IMR-90 (cell line): Measurements from ENCODE around the gene MCUR1. TPM values are rescaled to one million over a fixed set of nuclear protein-coding genes. Genes with fewer than 3 reads are reported as not detected.

Experiments used
- ATAC-seq: fragments of 200-7000 bp; cut with Tn5 transposase; 2 replicates; pipeline ENCODE4 v1.9.1; 2020; ENCODE audit warnings: low read depth, mild to moderate bottlenecking, moderate library complexity
- BruUV-seq: library from RNA; stranded (reverse); fragments of 400-500 nt; replicated peaks from 2 replicates; lab custom pipeline; 2021; lab: Mats Ljungman, UMichigan
- CTCF ChIA-PET: fragments of 300-600 bp; formaldehyde crosslinking; extraction: SDS; loops from one replicate; lab custom pipeline; 2021; ENCODE audit warnings: antibody characterized with exemption; lab: Yijun Ruan, JAX
- POLR2A ChIA-PET: fragments of 300-600 bp; sonication (Branson Sonifier 250); formaldehyde crosslinking; loops from one replicate; lab custom pipeline; 2022; ENCODE audit warnings: antibody characterized with exemption; ENCODE audit not compliant: unreplicated experiment; lab: Charles Lee
- DNase-seq: peaks from one replicate; pipeline ENCODE4 v3.0.0; 2013
- H2AFZ ChIP-seq: replicated peaks from 2 replicates; pipeline ENCODE3; 2013; ENCODE audit warnings: low read length, mild to moderate bottlenecking; ENCODE audit not compliant: poor library complexity
- H2AK5ac ChIP-seq: 2 replicates; pipeline ENCODE4 v1.6.1; 2013; ENCODE audit warnings: low read depth, low read length, inconsistent platforms
- H2AK9ac ChIP-seq: replicated peaks from 2 replicates; pipeline ENCODE3; 2013; ENCODE audit warnings: mild to moderate bottlenecking, low read depth, low read length, moderate library complexity; ENCODE audit not compliant: poor library complexity
- H2BK120ac ChIP-seq: 2 replicates; pipeline ENCODE4 v1.6.1; 2013; ENCODE audit warnings: low read depth, low read length, inconsistent platforms
- H2BK15ac ChIP-seq: 3 replicates; pipeline ENCODE4 v1.6.1; 2013; ENCODE audit warnings: low read depth, low read length, inconsistent platforms
- H2BK20ac ChIP-seq: 2 replicates; pipeline ENCODE4 v1.6.1; 2013; ENCODE audit warnings: low read depth, mild to moderate bottlenecking, inconsistent platforms, low read length, moderate library complexity
- H2BK5ac ChIP-seq: 2 replicates; pipeline ENCODE4 v1.6.1; 2013; ENCODE audit warnings: mild to moderate bottlenecking, low read depth, low read length, inconsistent platforms; ENCODE audit not compliant: poor library complexity, severe bottlenecking
- H3K14ac ChIP-seq: replicated peaks from 2 replicates; pipeline ENCODE4 v1.6.1; 2013; ENCODE audit warnings: low read depth, low read length, inconsistent platforms
- H3K18ac ChIP-seq: 2 replicates; pipeline ENCODE4 v1.6.1; 2013; ENCODE audit warnings: low read depth, low read length, control low read depth
- H3K23ac ChIP-seq: 2 replicates; pipeline ENCODE4 v1.6.1; 2013; ENCODE audit warnings: low read depth, low read length, inconsistent platforms
- H3K27ac ChIP-seq: 2 replicates; pipeline ENCODE4 v1.5.1; 2013; ENCODE audit warnings: mild to moderate bottlenecking, control low read depth, low read length; ENCODE audit not compliant: insufficient read depth
- H3K27me3 ChIP-seq: 2 replicates; pipeline ENCODE4 v1.6.1; 2013; ENCODE audit warnings: low read length; ENCODE audit not compliant: control insufficient read depth, insufficient read depth
- H3K36me3 ChIP-seq: 2 replicates; pipeline ENCODE4 v1.6.1; 2013; ENCODE audit warnings: low read length, mixed read lengths; ENCODE audit not compliant: control insufficient read depth, insufficient read depth
- H3K4ac ChIP-seq: 2 replicates; pipeline ENCODE4 v1.6.1; 2013; ENCODE audit warnings: low read depth, low read length, inconsistent platforms
- H3K4me1 ChIP-seq: 2 replicates; pipeline ENCODE4 v1.6.1; 2013; ENCODE audit warnings: low read length, mixed read lengths; ENCODE audit not compliant: control insufficient read depth, insufficient read depth
- H3K4me2 ChIP-seq: 2 replicates; pipeline ENCODE4 v1.6.1; 2013; ENCODE audit warnings: low read depth, mild to moderate bottlenecking, control low read depth, low read length, moderate library complexity
- H3K4me3 ChIP-seq: 2 replicates; pipeline ENCODE4 v1.5.1; 2013; ENCODE audit warnings: low read depth, mild to moderate bottlenecking, control low read depth, low read length, moderate library complexity; ENCODE audit not compliant: insufficient read depth
- H3K56ac ChIP-seq: 2 replicates; pipeline ENCODE4 v1.6.1; 2013; ENCODE audit warnings: low read length, inconsistent platforms; ENCODE audit not compliant: insufficient read depth; ENCODE audit errors: extremely low read depth
- H3K79me1 ChIP-seq, 2 experiments: 2 replicates each; pipeline ENCODE4 v1.6.1; 2013; ENCODE audit warnings: low read length in 2 of 2, inconsistent platforms in 1 of 2, low read depth in 1 of 2
- H3K9ac ChIP-seq: 2 replicates; pipeline ENCODE4 v1.6.1; 2013; ENCODE audit warnings: low read depth, low read length, control low read depth
- H3K9me1 ChIP-seq: 2 replicates; pipeline ENCODE4 v1.6.1; 2013; ENCODE audit warnings: low read length, inconsistent platforms; ENCODE audit not compliant: insufficient read depth
- H3K9me3 ChIP-seq: 2 replicates; pipeline ENCODE4 v1.6.1; 2013; ENCODE audit warnings: low read length; ENCODE audit not compliant: control insufficient read depth, insufficient read depth
- H4K20me1 ChIP-seq: 2 replicates; pipeline ENCODE4 v1.6.1; 2013; ENCODE audit warnings: low read length, inconsistent platforms; ENCODE audit not compliant: insufficient read depth
- H4K5ac ChIP-seq: 2 replicates; pipeline ENCODE4 v1.6.1; 2013; ENCODE audit warnings: mild to moderate bottlenecking, low read depth, low read length, control low read depth
- H4K8ac ChIP-seq, 2 experiments: 2 replicates each; pipeline ENCODE4 v1.6.1; 2013; ENCODE audit warnings: low read depth in 2 of 2, low read length in 2 of 2, control low read depth in 1 of 2, inconsistent platforms in 1 of 2
- H4K91ac ChIP-seq: 2 replicates; pipeline ENCODE4 v1.6.1; 2013; ENCODE audit warnings: low read depth, low read length, inconsistent platforms; ENCODE audit not compliant: insufficient read depth
- BHLHE40 ChIP-seq: fragments of 150-350 bp; IDR thresholded peaks from 2 replicates; pipeline ENCODE4 v1.6.1; 2016; ENCODE audit warnings: mild to moderate bottlenecking, low read depth, low read length
- RCOR1 ChIP-seq: IDR thresholded peaks from 2 replicates; pipeline ENCODE4 v1.6.1; 2012; ENCODE audit warnings: mild to moderate bottlenecking, low read length, improper control_type of control experiment; ENCODE audit not compliant: insufficient replicate concordance
- WGBS, 2 experiments: methylation state at CpG; one replicate each; pipeline versions ENCODE4 v1.1.5 to v1.1.7; 2013; ENCODE audit warnings: missing lambda C conversion rate in 2 of 2; ENCODE audit not compliant: insufficient read length in 1 of 2; ENCODE audit errors: extremely low coverage in 2 of 2; 5-methylcytosine and 5-hydroxymethylcytosine counted together
- dilution Hi-C: fragments of 300-500 bp; cut with HindIII; formaldehyde crosslinking; loops from one replicate; pipeline ENCODE4 v1.14.3; 2018; ENCODE audit warnings: low sequenced_read_pairs; ENCODE audit not compliant: unreplicated experiment
- in situ Hi-C: fragments of 300-500 bp; cut with MboI; formaldehyde crosslinking; loops from 3 replicates; pipeline ENCODE4 v1.14.3; 2019; ENCODE audit warnings: low sequenced_read_pairs, inconsistent platforms, mixed read lengths
- intact Hi-C: fragments of 100-400 bp; cut with micrococcal nuclease; formaldehyde crosslinking; loops from 2 replicates; pipeline ENCODE4 v1.10.0; 2022
- polyA plus RNA-seq, 3 experiments: library from polyadenylated mRNA; depleted of rRNA; stranded (reverse); fragments of >200 nt; gene quantifications; 2 replicates each; pipeline ENCODE4 v1.2.3, GENCODE V29; 2012; ENCODE audit warnings: low replicate concordance in 1 of 3
- total RNA-seq: library from RNA; depleted of rRNA; stranded (reverse); fragments of >200 nt; gene quantifications from 2 replicates; pipeline ENCODE4 v1.2.3, GENCODE V29; 2012

The MCUR1 gene
- total and polyA plus RNA-seq, 2 of the 4 experiments (the other 2 are of a cell fraction), result 4.1 to 6.5 TPM

DNA sequence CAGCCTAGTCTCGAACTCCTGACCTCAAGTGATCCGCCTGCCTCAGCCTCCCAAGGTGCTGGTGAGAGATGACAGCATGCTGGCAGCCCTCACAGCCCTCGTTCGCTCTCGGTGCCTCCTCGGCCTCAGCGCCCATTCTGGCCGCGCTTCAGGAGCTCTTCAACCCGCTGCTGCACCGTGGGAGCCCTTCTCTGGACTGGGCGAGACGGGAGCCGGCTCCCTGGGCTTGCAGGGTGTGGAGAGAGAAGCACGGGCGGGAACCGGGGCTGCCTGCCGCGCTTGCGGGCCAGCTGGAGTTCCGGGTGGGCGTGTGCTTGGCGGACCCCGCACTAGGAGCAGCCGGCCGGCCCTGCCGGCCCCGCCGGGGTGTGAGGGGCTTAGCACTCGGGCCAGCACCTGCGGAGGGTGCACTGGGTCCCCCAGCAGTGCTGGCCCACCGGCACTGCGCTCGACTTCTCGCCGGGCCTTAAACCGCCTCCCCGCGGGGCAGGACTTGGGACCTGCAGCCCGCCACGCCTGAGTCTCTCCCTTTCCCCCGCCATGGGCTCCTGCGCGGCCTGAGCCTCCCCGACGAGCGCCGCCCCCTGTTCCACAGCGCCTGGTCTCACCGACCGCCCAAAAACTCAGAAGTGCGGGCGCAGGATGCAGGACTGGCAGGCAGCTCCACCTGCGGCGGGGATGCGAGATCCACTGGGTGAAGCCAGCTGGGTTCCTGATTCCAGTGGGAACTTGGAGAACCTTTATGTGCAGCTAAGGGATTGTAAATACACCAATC, 71.2 kb downstream of the MCUR1 start:
- Histone ChIP-seq H4K8ac (no peak overlapping the region), H2AK5ac (no peak overlapping the region), H3K56ac (no peak overlapping the region), H2AFZ (no peak overlapping the region), H3K9me3 (no peaks in the 10 kb centered on the region), H3K4me3 (no peak overlapping the region), H3K27me3 (no peaks in the 10 kb centered on the region), H3K27ac (no peak overlapping the region), H2AK9ac (no peak overlapping the region), H3K9me1 (no peaks in the 10 kb centered on the region), H4K91ac (no peak overlapping the region), H3K9ac (no peak overlapping the region), H2BK120ac (no peak overlapping the region), H3K4ac (no peak overlapping the region), H3K4me2 (no peak overlapping the region), H3K36me3 (no peaks in the 10 kb centered on the region), H3K14ac (no peak overlapping the region), H3K4me1 (no peaks in the 10 kb centered on the region), H2BK5ac (no peak overlapping the region), H4K20me1 (no peaks in the 10 kb centered on the region), H3K18ac (no peak overlapping the region), H3K23ac (no peak overlapping the region), H3K79me1 (no peaks in the 10 kb centered on the region), H2BK15ac (no peak overlapping the region), H2BK20ac (no peak overlapping the region), H4K5ac (no peak overlapping the region)
- POLR2A ChIA-PET, result no interaction called here
- intact Hi-C loops (no loop called here), in situ Hi-C loops (no loop called here), dilution Hi-C loops (no loop called here)
- ATAC-seq, result no peak
- CTCF ChIA-PET, result no interaction called here
- 77% methylated on average over 28 of the region's 56 CpGs; no CpG with 5 or more reads in 1 of the 2 experiments for WGBS, 2 experiments
- no peak for DNase-seq
- TF ChIP-seq BHLHE40, result no peak
- TF ChIP-seq RCOR1, result no peak
- no TSS peak for BruUV-seq
